Measurements from ENCODE around the gene E2F6.

The E2F6 gene

DNA sequence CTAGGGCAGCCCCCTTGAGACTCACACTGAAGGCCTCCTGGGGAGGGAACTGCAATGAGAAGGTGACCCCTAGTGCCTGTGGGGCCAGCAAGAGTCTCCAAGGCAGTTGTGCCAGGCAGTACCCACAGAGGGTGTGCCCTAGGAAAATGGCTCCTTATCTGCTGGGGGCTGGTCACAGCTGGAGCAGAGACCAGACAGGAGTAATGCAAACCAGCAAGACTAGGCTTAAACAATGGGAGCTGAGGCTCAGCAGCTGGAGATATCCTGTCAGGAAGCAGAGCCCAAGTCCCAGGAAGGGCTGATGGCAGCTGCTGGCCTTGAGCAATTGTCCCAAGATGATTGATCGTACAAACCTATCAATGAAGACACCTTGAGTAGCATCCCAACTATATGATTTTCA is 26.8 kb upstream of the E2F6 start:
- DNase-seq (ENCODE audit: low read depth in 2 of 2), result no peak

DNA sequence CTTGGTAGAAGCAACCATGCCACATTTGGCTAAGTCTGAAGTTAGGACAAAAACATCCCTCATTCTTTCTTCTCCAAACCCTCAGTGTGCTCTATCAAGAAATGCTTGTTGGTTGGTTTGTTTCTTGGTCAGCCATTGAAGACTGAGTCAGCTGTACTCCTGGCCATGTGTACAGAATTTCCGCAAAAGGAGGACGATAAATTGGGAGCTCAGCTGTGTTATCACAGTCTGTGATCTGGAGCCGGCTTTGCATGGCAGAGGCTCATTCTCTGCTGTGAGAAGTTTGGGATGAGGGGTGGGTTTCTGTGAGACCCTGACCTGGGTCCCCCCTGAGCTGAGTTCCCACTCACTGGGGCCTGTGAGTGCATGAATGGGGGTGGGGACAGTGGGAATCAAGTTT is 26.3 kb upstream of the E2F6 start:
- DNase-seq (ENCODE audit: low read depth in 2 of 2), result no peak

DNA sequence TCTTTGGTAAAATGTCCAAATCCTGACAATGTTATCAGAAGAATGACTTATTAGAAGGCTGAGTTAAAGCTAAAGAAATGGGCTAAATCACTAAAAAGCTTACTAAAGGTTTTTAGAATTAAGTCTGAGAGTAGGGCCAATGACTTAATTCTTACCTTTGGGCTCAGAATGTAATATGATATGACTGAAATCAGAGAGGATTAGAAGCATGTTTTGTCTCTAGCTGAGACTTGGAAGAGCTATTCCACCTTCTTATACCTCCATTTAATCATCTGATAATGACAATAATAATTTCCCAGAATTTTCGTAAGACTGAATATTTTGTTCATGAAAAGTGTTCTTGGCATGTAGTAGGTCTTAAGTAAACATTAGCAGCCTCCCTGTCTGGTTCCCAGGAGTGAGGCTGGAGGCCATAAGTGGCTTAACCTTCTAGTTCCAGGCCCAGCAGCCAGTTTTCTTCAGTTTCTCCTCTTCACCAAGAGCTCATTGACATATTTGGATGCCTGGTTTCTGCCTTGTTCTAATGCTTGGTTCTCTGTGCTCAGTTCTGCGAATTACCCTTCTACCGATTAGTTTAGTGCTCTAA is 25.5 kb upstream of the E2F6 start:
- no peak for DNase-seq (ENCODE audit: low read depth in 2 of 2)

DNA sequence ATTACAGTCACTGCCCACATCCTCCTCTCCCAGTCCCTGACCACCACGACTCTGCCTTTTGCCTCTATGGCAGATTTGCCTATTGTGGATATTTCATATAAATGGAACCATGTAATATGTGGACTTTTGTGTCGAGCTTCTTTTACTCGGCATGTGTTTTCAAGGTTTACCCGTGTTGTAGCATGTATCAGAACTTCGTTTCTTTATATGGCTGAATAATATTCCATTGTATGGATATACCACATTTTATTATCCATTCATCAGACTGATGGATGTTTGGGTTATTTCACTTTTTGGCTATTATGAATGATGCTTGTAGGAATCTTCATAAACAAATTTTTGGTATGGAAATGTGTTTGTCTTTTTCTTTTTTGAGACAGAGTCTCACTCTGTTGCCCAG is 24.2 kb upstream of the E2F6 start:
- no peak for DNase-seq (ENCODE audit: low read depth in 2 of 2)

DNA sequence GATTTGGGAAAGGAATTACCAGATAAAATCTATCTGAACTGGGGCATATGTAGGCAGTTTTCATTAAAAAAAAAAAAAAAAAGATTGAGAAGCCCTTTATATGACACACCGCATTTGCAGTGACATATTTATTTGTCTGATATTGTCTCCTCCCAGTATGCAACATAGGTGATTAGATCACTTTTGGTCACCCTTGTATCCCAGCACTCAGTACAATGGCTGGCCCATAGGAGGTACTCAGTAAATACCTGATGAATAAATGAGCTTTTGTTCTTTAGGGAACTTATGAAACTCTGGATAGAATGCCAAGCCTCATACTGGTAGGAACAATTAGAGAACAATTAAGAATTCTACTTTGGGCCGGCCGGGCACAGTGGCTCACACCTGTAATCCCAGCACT is 22.8 kb upstream of the E2F6 start:
- no peak for DNase-seq (ENCODE audit: low read depth in 2 of 2)

DNA sequence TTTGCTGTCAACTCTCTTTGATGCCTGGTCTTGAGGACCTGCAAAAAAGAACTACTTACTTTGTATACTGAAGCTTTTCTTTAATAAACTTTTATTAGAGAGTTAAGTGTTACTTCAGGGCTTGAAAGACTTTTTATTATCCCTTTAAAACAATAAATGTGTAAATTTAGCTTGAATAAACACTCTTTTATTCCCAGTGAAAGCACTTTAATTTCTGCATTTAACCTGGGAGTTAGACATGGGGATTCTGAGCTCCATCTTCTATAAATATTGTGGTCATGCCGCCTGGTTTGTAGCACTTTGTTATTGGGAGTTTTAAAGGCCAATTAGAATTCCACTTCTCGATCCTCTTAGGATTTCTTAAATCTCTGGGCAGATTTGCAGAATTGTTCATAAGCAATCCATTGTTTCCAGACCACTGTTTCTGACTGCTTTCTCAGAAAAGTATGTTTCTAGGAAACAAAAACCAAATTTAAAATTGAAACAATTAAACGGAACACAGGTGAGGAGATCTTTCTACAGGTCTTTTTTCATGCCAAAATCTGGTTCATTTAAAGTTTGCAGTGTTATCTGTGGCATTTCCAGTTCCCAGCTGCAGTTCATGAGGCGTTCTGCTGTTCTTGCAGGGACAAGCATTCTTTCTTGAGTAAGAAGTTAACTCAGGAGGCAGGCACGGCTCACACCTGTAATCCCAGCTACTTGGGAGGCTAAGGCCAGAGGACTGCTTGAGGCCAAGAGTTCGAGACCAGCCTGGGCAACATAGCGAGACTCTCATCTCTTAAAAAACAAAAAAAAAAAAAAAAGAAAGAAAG is 18.1 kb upstream of the E2F6 start:
- no peak for DNase-seq (ENCODE audit: low read depth in 2 of 2)

DNA sequence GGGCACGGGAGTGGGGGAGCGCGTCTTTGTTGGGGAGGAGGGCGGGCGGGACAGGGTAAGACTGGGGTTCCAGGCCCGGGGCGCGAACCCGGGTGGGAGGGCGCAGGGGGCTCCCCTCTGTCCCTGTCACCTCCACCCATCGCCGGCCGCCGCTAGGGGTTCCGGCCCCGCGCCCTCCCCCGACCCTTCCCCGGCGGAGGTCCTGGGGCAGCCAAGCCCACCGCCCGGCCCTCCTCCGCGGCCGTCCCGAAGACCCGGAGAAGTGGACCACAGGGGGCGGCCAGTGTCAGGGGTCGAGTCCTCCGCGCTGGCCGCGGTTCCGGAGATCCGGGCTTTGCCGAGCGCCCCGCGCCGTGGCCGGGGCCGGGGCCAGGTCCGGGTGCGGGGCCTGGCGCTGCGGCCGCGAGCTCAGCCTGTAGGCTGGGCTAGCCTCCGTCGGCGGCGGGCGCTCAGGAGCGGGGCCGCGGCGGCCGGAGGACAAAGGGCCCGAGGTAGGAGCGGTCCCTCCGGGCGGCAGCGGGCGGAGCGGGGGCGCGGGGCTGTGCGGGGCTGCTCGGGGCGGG is 16.6 kb upstream of the E2F6 start:
- DNase-seq (ENCODE audit: low read depth in 2 of 2), result no peak

DNA sequence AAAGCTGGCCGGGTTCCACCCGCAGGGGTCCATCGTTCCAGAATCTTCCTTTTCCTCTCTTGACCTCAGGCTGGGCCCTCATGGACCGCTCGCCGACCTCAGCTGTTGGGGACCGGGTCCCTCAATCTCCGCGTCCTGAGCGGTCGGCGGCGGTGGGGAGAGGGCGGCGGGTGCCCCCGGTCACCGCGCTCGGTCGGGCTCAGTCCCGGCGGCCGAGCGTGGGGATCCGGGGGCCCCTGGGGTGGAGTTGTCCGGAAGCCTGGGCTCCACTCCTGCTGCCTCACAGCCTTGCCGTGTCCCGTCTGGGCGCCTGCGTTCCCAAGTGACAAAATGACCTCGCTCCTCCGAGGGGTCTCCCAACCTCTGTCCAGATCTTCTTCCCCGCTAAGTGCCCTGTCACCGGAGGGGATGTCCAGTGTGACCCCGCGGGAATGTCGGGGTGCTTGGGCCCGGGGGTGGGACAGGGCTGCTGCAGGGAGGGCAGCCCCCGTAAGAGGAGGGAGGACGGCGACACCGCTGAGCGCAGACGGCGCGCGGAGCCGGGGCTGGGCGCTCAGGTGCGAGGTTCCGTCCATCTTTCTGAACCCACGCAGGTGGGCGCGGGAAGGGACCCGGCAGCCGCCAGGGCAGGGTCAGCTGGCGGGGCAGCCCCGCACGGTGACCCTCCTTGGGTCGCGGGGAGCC is 16.0 kb upstream of the E2F6 start:
- no peak for DNase-seq (ENCODE audit: low read depth in 2 of 2)

DNA sequence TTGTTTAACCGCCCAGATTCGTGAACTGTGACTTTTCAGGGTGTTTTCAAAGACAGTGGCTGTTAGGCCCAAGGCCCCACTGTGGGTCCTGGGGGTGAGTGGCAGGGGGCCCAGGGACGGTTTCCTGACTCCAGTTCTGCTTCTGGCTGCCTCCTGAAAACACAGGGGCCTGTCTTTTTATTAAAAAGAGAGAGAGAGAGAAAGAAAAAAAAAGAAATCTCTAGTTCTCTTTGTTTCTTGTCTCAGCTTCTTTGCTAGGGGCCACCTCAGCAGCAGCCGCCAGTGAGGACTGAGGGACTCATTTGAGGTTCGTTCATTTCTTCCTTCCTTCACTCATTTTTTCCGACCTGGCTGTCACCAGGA is 15.4 kb upstream of the E2F6 start:
- no peak for DNase-seq (ENCODE audit: low read depth in 2 of 2)

DNA sequence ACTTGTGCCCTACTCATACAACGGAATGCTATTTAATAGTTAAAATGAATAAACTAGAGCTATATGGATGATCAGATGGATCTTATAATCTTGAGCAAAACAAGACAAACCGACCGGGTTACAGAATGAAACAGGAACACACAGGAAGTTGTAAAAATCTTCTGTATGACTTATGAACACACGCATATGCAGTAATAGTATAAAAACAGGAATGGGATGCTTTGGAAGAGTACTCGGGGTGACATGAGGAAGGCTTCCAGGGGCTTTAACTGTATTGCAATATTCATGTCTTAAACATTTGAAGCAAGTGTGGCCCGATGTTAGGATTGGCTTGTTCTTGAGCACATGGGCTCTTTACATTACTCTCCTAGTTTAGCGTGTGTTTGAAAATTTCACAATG is 14.9 kb upstream of the E2F6 start:
- DNase-seq (ENCODE audit: low read depth in 2 of 2), result no peak

DNA sequence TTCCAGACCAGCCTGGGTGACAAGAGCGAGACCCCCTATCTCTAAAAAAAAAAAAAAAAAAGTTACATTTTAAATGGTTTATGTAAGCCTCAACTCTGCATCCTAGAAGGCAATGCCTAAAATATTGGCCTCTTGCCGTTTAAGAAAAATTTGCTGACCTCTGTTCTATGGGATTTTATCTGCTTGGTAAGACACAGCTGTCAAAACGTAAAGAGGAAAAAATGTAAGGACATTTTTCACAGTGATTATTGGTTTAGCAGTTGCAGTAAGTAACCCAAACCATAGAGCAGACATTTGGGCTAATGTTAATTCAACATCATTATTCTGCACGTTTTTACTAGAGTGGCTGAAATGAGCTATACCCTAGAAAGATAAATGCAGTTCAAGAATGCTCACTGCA is 14.4 kb upstream of the E2F6 start:
- no peak for DNase-seq (ENCODE audit: low read depth in 2 of 2)

DNA sequence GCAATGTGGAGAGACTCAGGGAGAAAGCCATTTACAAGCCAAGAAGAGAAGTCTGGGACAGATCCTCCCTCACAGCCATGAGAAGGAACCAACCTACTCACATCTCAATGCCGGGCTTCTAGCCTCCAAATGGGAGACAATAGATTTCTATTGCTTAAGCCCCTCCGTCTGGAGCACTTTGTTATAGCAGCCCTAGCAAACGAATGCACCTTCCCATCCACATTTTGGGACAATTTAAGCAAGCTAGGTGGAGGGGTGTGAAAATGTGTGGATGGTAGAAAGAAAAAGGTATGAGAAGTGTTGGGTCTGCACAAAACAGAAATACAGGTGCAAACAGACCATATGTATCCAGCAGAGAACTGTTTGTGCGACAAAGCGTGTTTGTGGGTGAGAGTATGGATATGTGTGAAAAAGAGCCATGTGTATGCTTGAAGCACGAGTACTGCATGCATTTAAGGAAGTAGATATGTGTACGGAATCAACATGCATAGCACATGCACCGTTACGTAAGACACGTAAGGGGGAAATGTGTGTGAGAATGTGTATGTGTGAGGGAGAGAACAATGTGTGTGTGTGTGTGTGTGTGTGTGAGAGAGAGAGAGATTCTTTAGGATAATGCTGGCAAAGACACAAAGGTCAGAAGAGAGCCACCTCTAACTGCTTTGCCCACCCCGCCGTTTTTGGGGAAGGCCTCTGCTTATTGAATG is 13.1 kb upstream of the E2F6 start:
- no peak for DNase-seq (ENCODE audit: low read depth in 2 of 2)

DNA sequence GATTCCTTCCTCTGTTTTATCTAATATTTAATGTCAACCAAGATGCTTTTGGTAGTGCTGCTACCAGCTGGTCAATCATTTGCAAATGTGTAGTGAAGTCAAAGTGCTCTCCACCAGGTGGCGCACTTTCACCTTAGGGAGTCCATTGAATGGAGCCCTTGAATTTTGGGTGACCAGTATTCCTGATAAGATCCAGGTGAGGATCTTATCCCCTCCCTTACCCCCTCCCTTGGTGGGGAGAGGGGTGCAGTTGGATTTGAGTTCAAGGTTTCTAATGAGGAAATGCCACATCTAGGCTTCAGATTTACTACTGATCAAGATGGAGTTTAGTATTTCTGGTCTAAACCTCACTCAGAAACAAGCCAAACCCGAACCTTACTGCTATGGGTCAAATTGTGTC is 12.0 kb upstream of the E2F6 start:
- peak; percentile 57 to 62 for DNase-seq (ENCODE audit: low read depth in 2 of 2)

DNA sequence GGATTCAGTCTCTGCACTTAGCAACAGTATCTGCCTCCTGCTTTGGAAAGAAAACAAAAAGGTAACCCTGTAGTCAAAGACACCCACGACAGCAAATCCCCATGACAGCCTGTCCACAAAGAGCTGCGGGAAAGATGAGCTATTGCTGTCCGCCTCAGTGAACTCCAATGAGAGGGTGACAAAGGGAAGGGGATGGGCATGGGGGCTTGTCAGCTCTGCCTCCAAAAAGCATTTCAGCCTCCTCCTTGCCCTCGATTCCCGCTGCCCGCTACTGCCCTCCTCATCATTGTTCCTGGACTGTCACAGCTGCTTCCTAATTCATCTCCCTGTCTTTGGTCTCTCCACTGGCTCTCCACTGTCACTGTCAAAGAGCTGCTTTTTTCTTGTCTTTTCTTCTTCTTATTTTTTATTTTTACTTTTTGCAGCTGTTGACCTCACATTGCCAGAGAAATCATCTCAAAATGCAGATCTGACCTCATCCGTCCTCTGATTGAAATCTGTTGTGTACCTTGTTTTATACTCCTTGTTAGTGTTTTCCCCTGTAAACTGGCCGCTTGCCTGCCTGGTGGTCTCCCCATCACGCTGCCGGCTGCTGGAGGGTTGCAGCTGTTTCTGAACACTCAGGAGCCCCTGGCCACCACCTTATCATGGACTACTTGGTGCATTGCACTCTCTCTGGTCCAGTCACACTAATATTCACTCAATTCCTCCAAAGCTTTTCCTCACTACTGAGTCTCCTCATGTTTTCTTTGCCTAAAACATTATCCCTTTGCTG is 7.9 kb upstream of the E2F6 start:
- no peak for DNase-seq (ENCODE audit: low read depth in 2 of 2)

DNA sequence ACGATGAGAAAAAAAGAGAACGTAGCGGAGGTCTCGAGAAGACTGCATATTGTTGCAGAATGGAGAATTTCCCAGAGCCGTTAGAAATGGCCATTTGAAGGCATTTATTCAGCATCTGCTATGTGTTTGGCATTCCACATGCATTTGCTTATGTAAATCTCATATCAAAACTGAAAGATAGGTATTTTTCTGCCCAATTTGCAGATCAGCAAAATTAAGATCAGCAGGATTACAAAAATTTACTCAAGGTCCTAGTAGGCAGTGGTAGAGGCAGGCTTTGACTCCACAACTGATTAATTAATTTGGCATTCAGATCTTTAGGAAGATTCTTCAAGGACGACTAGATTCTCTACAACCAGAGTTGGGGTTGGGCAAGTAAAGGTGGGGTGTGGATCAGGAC is 1.8 kb upstream of the E2F6 start:
- no peak for DNase-seq (ENCODE audit: low read depth in 2 of 2)

DNA sequence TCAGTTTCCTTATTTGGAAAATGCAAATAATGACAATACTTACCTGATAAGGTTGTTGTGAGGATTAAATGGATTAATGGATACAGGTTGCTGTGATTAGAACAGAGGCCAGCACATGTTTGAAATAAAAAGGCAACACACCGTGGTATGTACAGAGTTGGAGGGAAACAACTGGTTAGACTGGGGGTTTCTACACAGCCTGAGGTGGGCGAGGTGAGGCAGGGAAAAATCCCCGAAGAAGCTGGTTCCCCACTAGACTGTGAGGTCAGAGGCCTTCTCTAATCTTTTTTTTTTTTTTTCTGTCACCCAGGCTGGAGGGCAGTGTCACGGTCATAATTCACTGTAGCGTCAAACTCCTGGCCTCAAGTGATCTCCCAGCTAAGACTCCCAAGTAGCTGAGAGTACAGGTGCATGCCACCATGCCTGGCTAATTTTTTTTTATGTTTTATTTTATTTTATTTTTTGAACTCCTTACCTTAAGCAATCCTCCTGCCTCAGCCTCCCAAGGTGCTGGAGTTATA is 1.2 kb upstream of the E2F6 start:
- no peak for DNase-seq (ENCODE audit: low read depth in 2 of 2)

DNA sequence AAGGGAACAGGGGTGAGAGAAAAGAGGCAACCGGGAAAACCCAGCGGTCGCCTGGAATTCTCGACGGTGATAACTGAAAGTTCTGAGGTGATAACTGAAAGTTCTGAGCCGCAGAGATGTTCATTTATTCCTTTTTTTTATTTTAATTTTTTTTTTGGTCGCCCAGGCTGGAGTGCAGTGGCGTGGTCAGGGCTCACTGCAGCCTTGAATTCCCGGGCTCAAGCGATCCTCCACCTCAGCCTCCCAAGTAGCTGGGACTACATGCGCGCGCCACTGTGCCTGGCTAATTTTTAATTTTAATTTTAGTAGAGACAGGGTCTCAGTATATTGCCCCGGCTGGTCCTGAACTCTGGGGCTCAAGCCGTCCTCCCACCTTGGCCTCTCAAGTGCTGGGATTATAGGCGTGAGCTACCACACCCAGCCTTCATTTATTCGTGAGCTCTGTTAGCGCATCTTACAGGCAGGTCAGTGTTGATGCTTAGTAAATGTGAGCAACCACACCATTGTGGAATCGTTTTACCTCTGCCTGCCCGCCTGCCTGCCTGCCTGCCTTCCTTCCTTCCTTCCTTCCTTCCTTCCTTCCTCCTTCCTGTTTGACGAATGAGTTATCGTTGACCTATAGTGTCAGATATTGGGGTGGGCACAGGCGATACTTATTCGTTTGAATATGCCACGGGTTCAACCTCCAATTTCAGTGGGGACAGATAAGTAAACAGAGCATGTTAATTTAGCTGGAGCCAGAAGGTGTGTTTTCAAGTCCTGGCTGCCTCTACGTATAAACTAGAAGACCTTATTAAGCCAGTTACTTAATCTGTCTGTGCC is 557 bp upstream of the E2F6 start:
- DNase-seq (ENCODE audit: low read depth in 2 of 2), result no peak

DNA sequence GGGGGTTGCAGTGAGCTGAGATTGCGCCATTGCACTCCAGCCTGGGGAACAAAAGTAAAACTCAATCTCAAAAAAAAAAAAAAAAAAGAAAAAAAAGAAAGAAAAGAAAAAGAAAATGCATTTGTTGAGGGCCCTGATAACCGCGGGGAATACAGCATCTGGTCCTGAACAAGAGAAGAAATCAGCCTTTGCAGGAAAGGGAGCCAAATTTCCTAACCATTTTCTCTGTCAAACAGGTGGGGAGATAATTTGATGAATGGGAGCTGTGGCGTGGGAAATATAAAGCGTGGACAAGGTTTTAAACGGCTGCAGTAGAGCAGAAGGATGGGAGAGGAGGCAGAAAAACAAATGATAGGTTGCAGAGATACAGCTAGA is 864 bp downstream of the E2F6 start:
- no peak for DNase-seq (ENCODE audit: low read depth in 2 of 2)

DNA sequence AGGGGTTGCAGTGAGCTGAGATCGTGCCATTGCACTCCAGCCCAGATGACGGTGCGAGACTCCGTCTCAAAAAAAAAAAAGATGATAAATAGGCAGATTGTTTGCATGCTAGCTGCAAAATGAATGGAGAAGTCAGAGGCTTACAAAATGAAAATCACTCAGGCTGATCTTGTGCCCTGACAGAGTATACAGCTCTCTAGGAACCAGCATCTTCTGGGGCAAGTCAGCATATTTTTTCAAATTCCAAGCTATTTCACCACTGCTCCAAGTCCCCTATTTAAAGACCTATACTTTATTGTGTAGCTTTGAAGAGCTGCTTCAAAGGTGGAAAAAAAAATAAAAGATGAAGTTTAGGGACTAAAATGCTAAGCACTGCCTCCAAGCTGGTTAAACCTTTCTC is 6.1 kb downstream of the E2F6 start:
- DNase-seq (ENCODE audit: low read depth in 2 of 2), result no peak

DNA sequence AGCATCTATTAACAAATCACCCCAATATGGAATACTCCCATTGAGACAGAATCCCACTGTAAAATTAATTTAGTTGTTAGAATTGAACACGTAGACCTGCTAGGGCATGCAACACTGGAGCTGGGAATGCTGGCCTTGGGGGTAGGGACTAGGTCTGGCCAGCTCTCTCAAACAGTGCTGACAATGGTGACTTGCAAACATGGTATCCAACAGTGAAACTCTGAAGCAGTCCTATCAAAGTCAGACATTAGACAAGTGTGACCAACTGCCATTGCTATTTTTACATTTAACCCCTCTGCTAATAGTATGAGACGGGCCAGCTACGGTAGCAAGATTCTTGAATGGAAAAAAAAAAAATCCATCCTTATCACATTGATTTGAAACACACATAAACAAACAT is 7.2 kb downstream of the E2F6 start:
- DNase-seq (ENCODE audit: low read depth in 2 of 2), result no peak

DNA sequence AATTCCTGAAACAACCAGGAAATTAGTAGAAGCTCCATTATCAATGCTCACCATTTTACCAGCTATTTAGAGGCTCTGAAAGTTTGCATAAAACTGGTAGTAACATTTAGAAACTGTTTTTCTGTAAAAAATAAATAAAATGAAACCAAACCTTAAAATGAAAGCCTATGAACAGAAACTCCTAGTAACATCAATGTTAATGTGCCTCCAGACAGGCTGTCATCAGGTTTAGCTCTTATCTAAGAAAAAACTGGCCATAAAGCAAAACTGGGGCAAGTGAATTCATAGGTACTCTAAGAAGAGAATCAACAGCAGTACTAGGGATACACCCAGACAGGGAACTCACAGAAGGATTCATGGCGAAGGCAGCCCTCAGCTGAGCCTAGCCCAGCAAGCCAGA is 8.0 kb downstream of the E2F6 start:
- no peak for DNase-seq (ENCODE audit: low read depth in 2 of 2)
